Stomach (tissue), 4 donors: ENCODE data around the gene HS3ST1.

Experiments used
- CTCF ChIP-seq, 7 experiments: fragments of 450-650 bp in 4 of 7; fragments of 200-600 bp in 3 of 7; sonication (generic) in 3 of 7; IDR thresholded peaks; one replicate each; pipeline ENCODE4 v1.5.1; 2016 to 2019; ENCODE audit warnings: antibody characterized with exemption in 7 of 7, control low read depth in 2 of 7, mild to moderate bottlenecking in 1 of 7
- POLR2A ChIP-seq, 4 donors: fragments of 450-650 bp; IDR thresholded peaks; one replicate each; pipeline ENCODE4 v1.6.1; 2016; ENCODE audit warnings: antibody characterized with exemption in 4 of 4, control low read depth in 2 of 4, mild to moderate bottlenecking in 1 of 4, moderate library complexity in 1 of 4
- POLR2AphosphoS5 ChIP-seq, 3 donors: sonication (generic); formaldehyde crosslinking; IDR thresholded peaks; one replicate each; pipeline ENCODE4 v1.6.1; 2016; ENCODE audit warnings: antibody characterized with exemption in 3 of 3

- no peak for TF ChIP-seq CTCF (IDR thresholded peaks at IDR 0.05)
- no peak for TF ChIP-seq POLR2AphosphoS5 (IDR thresholded peaks at IDR 0.05)
- TF ChIP-seq POLR2A (IDR thresholded peaks at IDR 0.05) = no peak
These were observed 8.0 kb upstream of the HS3ST1 start for GRCh38 chr4:11436673-11437072.
